SIG-M5 treated with dmso at 0.1 percent for 504 hours (cell line): ENCODE results near the gene GALE.
"Not testable (repeated sequence)": the region's sequence is repeated elsewhere in the genome, so short reads cannot be mapped to it uniquely, and the experiment has no call there.

Experiments
- DNase-seq: peaks from one replicate; lab custom pipeline; 2025; ENCODE audit not compliant: unreplicated experiment; lab: John Stamatoyannopoulos, UW

GALE gene

GRCh38 chr1:23810818-23811540 lies 10.4 kb upstream of the GALE start:
- peak; percentile 91 for DNase-seq

GRCh38 chr1:23809751-23810171 lies 9.2 kb upstream of the GALE start:
- peak; percentile 90 for DNase-seq

GRCh38 chr1:23807453-23807852 lies 6.9 kb upstream of the GALE start:
- DNase-seq = peak; percentile 72

- no peak for DNase-seq
Measured at GRCh38 chr1:23806280-23806679, 5.7 kb upstream of the GALE start.

- no peak for DNase-seq
Measured at GRCh38 chr1:23805025-23805424, 4.5 kb upstream of the GALE start.

GRCh38 chr1:23804183-23804835 lies 3.8 kb upstream of the GALE start:
- DNase-seq = no peak

GRCh38 chr1:23803674-23804073 lies 3.1 kb upstream of the GALE start:
- DNase-seq = no peak

GRCh38 chr1:23802809-23803342 lies 2.3 kb upstream of the GALE start:
- not testable (repeated sequence) for DNase-seq

- DNase-seq = no peak
Measured at GRCh38 chr1:23801876-23802275, 1.3 kb upstream of the GALE start.

- DNase-seq = no peak
Measured at GRCh38 chr1:23801338-23801748, 789 bp upstream of the GALE start.

- DNase-seq = no peak
Measured at GRCh38 chr1:23799570-23800399, 769 bp downstream of the GALE start.

GRCh38 chr1:23799255-23799569 lies 1.3 kb downstream of the GALE start:
- DNase-seq = no peak

- no peak for DNase-seq
Measured at GRCh38 chr1:23798662-23799142, 1.9 kb downstream of the GALE start.

- DNase-seq = no peak
Measured at GRCh38 chr1:23797478-23798448, 2.8 kb downstream of the GALE start.

GRCh38 chr1:23796466-23797271 lies 3.9 kb downstream of the GALE start:
- DNase-seq = no peak

- no peak for DNase-seq
Measured at GRCh38 chr1:23795676-23796465, 4.7 kb downstream of the GALE start.

- DNase-seq = not testable (repeated sequence)
Measured at GRCh38 chr1:23794732-23795182, 5.8 kb downstream of the GALE start.

GRCh38 chr1:23793861-23794731 lies 6.5 kb downstream of the GALE start:
- no peak for DNase-seq
